PC-9 (cell line): Measurements from ENCODE around the gene RAPGEF6.

Source experiments
- CTCF ChIP-seq: fragments of 200-600 bp; sonication (generic); conservative IDR thresholded peaks from 2 replicates; pipeline ENCODE4 v1.6.1; 2017; ENCODE audit warnings: mixed run types, antibody characterized with exemption, mild to moderate bottlenecking, moderate library complexity
- EZH2 ChIP-seq: fragments of 200-600 bp; sonication (generic); IDR thresholded peaks from 2 replicates; pipeline ENCODE4 v1.8.0; 2017; ENCODE audit warnings: antibody characterized with exemption, low read depth

- TF ChIP-seq CTCF, result no peak
- TF ChIP-seq EZH2, result no peak
Measured at GRCh38 chr5:131671994-131672655, 37.1 kb upstream of the RAPGEF6 start.
